GM18517 (cell line): ENCODE data around the gene KLRK1.
"Not testable (repeated sequence)": the region's sequence is repeated elsewhere in the genome, so short reads cannot be mapped to it uniquely, and the experiment has no call there.

ENCODE experiments used
- ATAC-seq: cut with Tn5 transposase; IDR thresholded peaks from one replicate; pipeline ENCODE4 v1.9.1; 2021; ENCODE audit warnings: mild to moderate bottlenecking, moderate library complexity; ENCODE audit not compliant: unreplicated experiment

The KLRK1 gene

GRCh38 chr12:10363914-10364814, 25.7 kb downstream of the KLRK1 start:
- peak; percentile 86 for ATAC-seq

DNA sequence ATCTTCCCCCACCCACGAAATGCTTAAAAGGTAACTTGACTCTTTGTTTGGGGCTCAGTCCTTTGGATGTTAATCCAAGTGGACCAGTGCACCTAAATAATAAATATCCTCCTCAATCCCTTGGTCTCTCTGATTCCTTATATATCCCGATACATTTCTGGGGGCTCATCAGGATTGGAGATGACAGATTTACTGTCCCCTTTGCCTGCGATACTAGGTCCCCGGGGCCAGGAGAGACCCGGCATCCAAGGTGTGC, 26.3 kb downstream of the KLRK1 start:
- ATAC-seq = no peak

DNA sequence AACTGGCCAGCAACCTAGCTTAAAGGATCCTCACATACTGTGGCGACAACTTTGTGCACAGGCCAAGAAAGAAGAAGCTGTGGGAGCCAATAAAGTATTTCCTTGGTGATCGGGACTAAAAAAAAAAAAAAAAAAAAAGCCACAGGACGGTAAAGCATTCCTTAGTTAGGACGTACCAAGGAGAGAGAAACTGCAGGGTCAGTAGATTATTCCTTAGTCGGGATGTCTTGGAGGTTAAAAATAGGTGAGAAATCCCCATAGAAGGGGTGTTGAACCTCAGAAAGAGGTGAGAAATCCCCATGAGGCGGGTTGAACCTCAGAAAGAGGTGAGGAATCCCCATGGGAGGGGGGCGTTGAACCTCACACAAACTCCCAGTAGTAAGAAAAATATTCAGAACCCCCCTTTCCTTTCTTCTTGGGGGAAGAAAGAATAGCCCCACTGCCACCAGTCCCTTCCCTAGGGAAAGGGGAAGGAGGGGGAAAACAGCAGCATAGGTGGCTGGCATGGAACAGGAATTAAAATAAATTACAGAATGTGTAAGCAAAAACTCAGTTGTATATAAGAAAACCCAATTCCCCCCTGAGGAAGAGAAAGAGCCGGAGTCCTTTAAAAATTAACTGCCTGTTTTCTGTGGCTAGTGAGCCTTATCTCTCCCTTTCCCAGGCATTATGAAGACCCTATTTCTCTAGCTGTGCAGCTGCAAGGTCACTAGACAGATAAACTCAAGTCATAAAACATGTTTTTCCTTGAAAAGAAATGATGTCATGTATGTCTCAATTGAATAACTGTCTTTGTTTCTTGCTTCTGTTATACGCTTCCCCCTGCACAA, 26.8 kb downstream of the KLRK1 start:
- ATAC-seq = no peak

- no peak for ATAC-seq
These were observed 27.5 kb downstream of the KLRK1 start for GRCh38 chr12:10362325-10362724.

GRCh38 chr12:10361622-10362021, 28.2 kb downstream of the KLRK1 start:
- no peak for ATAC-seq

- ATAC-seq = no peak
These were observed 28.8 kb downstream of the KLRK1 start for GRCh38 chr12:10361084-10361483.

- ATAC-seq = no peak
These were observed 30.9 kb downstream of the KLRK1 start for GRCh38 chr12:10358969-10359368.

DNA sequence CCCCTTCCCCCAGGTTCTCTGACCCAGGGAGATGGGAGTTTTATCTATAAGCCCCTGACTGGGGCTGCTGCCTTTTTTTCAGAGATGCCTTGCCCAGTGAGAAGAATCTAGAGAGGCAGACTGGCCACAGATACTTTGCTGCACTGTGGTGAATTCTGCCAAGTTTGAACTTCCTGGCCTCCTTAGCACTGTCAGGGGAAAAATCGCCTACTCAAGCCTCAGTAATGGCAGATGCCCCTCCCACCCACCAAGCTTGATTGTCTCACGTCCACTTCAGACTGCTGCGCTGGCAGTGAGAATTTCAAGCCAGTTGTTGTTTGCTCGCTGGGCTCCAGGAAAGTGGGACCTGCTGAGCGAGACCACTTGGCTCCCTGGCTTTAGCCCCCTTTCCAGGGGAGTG, 31.7 kb downstream of the KLRK1 start:
- no peak for ATAC-seq

- no peak for ATAC-seq
These were observed 35.3 kb downstream of the KLRK1 start for GRCh38 chr12:10354502-10354901.

- no peak for ATAC-seq
These were observed 35.8 kb downstream of the KLRK1 start for GRCh38 chr12:10354071-10354470.

GRCh38 chr12:10351457-10351856, 38.4 kb downstream of the KLRK1 start:
- ATAC-seq = not testable (repeated sequence)

- ATAC-seq = no peak
These were observed 47.8 kb downstream of the KLRK1 start for GRCh38 chr12:10341892-10342509.

- ATAC-seq = not testable (repeated sequence)
These were observed 48.9 kb downstream of the KLRK1 start for GRCh38 chr12:10340946-10341345.

DNA sequence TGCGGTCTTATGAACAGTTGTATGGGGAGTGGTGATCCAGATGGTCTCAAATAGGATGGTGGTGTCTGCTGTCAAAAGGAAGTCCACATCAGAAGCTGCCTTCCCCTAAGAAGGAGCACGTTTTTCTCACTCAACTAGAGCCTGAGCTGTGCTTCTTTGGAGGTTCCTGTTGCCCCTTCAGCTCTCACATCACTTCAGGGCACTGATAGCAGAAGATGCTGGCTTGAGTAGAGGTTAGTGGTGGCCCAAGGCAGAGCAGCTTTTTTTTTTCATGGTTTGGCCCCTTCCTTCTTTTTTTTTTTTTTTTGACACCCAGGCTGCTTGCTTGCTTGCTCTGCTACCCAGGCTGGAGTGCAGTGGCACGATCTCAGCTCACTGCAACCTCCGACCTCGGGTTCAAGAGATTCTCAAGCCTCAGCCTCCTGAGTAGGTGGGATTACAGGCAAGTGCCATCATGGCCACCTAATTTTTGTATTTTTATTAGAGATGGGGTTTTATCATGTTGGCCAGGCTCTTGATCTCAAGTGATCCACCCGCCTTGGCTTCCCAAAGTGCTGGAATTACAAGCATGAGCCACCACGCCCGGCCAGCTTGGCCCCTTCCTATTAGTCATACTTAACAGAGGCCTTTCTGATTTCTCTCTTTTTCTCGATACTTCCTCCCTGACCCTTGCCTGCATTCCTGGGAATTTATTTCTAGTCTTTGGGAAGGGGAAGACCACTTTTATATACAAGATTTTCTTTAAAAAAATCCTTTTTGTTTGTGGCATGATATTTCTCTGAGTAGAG, 50.6 kb downstream of the KLRK1 start:
- no peak for ATAC-seq

- not testable (repeated sequence) for ATAC-seq
These were observed 51.4 kb downstream of the KLRK1 start for GRCh38 chr12:10338470-10338869.

DNA sequence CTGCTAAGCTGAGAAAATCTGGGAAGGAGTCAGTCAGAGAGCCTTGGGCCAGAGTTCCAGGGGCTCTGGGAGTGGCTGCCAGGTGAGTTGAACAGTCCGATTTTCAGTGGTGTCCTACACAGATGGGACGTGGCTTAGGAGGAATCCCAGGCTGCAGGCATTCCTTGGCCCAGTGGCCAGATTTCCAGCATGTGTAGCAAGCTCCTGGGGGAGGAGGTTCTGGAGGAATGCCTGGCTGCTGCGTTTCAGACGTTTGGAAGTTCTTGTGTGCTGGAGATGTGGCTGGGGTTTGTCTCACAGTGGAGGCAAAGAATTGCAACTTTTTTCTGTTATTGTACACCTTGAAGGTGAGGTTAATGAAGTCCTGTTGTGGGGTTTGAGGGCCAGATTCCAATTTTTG, 53.6 kb downstream of the KLRK1 start:
- ATAC-seq = not testable (repeated sequence)

GRCh38 chr12:10331642-10332239, 58.1 kb downstream of the KLRK1 start:
- ATAC-seq = no peak

- ATAC-seq = not testable (repeated sequence)
These were observed 61.1 kb downstream of the KLRK1 start for GRCh38 chr12:10328691-10329090.
